K562 (cell line): ENCODE results near the gene UBALD2.

Experiments used
- AFF4 ChIP-seq: sonication (generic); formaldehyde crosslinking; IDR thresholded peaks from 2 replicates; pipeline ENCODE4 v1.8.0; 2023; ENCODE audit warnings: mild to moderate bottlenecking, missing genetic modification reagents
- CHD2 ChIP-seq: IDR thresholded peaks from 2 replicates; pipeline ENCODE4 v1.6.1; 2011; ENCODE audit warnings: low read depth, low read length
- FOS ChIP-seq: IDR thresholded peaks from 3 replicates; pipeline ENCODE4 v1.6.1; 2011; ENCODE audit not compliant: insufficient read length; ENCODE audit errors: extremely low read depth
- GMEB1 ChIP-seq: fragments of 250-450 bp; sonication (Bioruptor Pico); IDR thresholded peaks from 2 replicates; pipeline ENCODE4 v1.4.0; 2020; ENCODE audit warnings: mild to moderate bottlenecking
- NR2C2 ChIP-seq, 2 experiments: fragments of 200-800 bp in 1 of 2; sonication (Bioruptor generic) in 1 of 2; sonication (generic) in 1 of 2; formaldehyde crosslinking in 1 of 2; IDR thresholded peaks; 2 replicates each; pipeline versions ENCODE4 v1.6.1 to v1.8.0; 2016 to 2022; ENCODE audit warnings: mild to moderate bottlenecking in 1 of 2, missing compliant biosample characterization in 1 of 2, missing genetic modification characterization in 1 of 2, missing genetic modification reagents in 1 of 2
- ZNF512 ChIP-seq: IDR thresholded peaks from 2 replicates; pipeline ENCODE4 v1.6.1; 2016; ENCODE audit warnings: missing genetic modification characterization, missing compliant biosample characterization

GRCh38 chr17:76292567-76292966 lies 27.4 kb downstream of the UBALD2 start:
- TF ChIP-seq GMEB1 (CRISPR knock-in tag) (no peak), NR2C2 (CRISPR knock-in tag; IDR thresholded peaks at IDR 0.05) (no peak), NR2C2 (tag; IDR thresholded peaks at IDR 0.05) (no peak), FOS (no peak), CHD2 (no peak), ZNF512 (tag) (no peak), AFF4 (CRISPR knock-in tag) (no peak)
